HG03571 (cell line): Measurements from ENCODE around the gene CRYZ.

Source experiments
- ATAC-seq: cut with Tn5 transposase; IDR thresholded peaks from one replicate; pipeline ENCODE4 v1.9.1; 2021; ENCODE audit not compliant: unreplicated experiment

CRYZ gene

DNA sequence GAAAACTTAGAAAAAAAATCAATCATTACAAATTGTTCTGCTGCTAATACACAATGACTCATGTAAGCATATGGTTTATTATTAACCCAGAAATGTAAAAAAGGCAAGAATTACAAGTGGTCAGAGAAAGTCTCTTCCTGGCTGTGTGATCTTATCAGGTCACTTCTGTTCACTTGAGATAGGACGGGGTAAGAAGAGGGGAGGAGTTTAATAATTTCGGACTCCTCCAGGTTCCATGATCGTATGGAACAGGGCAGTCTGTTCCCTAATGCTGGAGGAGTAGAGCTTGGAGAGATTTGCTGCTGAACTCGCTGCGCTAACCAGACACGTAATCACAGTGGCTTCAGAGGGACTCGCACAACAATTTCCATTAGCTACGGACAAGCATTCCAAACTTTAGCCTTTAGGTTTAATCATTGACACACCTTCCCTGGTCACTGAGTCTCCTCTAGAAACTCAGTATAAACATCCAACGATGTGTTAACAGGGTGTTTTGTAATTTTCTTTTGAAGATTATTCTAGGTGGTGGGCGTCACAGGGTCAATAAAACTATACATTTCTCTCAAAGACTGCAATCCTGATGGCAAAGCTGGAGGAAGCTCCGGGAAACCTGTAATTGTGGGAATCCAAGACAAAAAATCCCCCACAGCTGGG is 1.3 kb downstream of the CRYZ start:
- ATAC-seq: peak; percentile 42

DNA sequence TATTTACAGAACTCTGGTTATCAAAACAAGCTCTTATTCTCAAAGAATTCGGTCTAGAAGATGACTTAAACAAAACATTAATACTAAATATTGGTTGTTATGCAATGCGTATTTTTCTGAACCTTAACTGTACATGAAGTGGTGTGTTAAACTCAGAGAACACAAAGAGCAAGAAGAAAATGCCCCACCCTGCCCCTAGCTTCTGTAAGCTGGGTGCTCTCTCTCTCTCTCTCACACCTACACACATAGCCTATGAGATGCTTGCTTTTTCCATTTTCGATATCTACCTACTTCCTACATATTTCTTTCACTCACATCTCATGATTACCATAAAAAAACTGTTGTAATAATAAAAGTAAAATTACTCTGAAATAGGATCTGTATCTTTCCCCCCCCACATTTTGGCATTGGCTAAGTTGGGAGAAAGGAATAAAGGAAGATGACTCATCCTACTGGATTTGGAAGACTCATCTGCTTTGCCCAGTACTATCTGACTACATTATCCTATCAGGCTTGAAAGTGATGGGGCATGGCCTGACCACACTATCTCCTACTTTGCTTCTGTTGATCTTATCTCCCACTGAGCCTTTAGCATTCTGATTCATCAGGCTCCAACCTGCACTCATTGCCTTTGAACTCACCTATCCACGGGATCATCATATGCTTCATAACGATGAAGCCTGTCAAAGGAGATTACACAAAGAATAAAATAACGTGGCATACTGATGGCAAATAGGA is 2.9 kb downstream of the CRYZ start:
- ATAC-seq: no peak

DNA sequence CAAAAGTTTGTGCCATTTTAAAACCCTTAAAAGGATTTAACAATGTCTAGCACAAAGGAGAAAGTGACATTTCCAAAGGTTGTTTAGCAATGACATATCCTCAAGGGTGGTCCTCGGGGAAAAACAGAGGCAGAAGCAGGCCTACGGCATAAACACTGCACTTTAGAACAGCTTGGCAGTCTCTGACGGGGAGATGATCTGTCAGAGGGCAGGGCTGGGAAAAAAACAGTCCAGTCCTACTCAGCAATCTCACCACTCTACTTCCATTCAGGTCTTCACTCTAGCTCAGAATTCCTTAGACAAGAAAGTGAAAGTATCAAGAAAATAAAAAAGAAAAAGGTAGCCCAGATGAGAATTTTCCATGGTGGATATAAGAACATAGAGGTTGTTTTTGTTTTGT is 4.1 kb downstream of the CRYZ start:
- ATAC-seq: no peak

DNA sequence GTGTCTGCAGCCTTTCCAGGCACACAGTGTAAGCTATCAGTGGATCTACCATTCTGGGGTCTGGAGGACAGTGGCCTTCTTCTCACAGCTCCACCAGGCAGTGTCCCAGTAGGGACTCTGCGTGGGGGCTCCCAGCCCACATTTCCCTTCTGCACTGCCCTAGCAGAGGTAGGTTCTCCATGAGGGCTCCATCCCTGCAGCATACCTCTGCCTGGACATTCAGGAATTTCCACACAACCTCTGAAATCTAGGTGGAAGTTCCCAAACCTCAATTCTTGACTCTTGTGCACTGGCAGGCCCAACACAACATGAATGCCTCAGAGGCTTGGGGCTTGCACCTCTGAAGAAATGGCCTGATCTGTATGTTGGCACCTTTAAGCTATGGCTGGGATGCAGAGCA is 6.8 kb downstream of the CRYZ start:
- no peak for ATAC-seq

DNA sequence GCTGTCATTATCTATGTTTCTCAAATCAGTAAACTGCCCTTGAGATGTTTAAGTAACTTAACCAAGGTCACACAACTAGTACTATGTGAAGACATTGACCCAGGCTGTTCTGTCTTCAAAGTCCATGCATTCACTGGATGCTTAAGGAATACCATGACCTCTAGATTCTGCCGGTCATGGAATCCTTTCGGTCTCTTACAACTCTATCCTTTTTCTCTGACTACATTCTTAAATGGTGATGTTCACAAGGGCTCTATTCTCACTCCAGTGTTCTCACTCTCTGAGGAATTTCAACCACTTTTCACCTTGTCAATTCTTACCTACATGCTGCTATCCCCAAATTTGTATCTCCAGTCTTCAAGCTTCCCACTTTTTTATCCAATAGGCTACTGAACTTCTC is 15.2 kb downstream of the CRYZ start:
- ATAC-seq: no peak

DNA sequence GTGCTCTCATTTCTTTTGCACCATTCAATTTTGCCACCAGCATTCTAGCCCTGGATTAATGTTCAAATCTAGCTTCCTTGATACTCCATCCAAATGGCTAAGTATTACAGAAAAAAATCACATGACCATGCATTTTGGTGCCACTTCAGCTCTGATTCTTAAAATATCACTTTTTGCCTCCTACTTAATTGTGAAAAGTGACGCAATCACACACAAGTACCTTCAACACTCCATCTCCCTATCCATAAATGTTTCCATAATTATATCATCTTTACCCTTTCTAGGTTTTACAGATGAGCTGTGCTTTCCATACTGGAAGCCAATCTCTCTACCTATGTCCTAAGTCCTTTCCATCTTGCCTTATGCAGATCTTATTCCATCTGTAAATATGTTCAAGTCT is 16.0 kb downstream of the CRYZ start:
- ATAC-seq: no peak

DNA sequence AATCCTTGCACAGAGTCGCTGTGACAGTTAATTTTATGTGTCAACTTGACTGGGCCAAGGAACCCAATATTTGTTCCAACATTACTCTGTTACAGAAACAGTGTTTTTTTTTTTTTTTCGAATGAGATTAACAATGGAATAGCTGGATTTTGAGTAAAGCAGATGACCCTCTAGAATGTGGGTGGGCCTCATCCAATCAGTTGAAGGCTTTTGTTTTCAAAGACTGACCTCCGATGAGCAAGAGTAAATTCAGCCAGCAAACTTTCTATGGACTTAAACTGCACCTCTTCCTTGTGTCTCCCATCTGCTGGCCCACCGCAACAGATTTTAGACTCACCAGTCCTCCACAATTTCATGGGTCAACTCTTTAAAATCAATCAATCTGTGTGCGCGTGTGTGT is 17.0 kb downstream of the CRYZ start:
- ATAC-seq: no peak

DNA sequence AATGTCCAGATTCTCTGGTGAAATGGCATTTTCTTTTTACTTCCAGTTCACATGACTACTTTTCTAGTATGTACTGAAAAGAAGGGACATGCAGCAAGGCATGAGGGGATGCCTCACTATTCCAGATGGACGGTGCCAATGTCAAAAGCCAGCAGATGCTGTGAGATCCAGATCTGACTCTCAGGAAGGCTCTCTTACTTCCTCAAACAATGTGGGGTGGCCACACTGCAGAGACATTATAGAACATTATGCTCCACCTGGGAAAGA is 17.7 kb downstream of the CRYZ start:
- ATAC-seq: no peak

DNA sequence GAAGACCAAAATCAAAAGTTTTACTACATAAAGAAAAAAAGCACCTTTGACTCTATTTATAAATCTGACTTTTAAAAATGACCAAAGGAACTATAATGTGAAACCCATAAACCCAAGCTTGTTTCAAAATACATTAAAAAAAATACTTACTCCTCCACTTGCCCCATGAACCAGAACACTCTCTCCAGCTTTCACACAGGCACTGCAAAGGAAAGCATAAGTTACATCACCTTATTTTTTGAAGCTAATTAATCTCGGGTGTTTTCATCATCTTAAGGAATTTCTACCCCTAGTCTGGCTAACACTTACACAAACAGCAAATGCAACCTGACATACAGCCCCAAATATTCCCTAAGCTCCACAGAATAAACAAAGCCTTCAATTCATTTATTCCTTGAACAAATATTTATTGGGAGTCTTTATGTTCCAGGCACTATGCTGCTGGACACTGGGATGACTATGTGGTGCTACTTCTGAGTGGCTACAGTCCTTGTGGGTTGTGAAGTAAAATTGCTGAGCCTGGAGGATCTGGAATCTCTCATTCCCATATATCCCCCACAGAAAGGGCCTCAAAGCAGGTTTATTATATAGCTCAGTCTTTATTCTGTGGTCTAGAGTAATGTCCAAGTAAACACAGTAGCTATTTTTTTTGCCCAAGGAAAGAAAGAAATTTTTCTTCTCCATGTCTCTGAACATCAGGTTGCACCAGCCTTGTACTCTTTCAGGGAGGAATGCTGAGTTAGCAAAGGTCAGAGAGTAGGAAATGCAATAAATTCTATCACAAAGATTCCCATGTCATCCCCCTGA is 18.2 kb downstream of the CRYZ start:
- peak; percentile 68 for ATAC-seq

DNA sequence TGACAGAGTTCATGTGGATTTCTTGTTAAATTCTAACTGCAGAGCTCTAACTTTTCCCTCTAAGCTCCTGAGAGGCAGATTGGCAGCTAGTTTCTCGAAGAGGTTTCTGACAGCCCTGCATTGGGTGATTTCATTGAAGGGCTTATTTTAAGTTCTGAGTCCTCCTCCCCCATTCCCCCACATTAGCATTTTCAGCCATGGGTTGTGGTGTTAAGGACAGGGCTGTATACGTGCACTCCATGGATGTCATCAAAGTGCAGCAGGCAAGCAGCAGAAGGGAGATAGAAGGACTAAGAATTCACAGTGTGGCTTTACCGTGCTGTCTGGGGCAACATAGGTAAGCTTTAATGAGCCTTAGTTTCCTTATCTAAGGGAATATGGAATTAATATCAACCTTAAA is 19.0 kb downstream of the CRYZ start:
- ATAC-seq: no peak

DNA sequence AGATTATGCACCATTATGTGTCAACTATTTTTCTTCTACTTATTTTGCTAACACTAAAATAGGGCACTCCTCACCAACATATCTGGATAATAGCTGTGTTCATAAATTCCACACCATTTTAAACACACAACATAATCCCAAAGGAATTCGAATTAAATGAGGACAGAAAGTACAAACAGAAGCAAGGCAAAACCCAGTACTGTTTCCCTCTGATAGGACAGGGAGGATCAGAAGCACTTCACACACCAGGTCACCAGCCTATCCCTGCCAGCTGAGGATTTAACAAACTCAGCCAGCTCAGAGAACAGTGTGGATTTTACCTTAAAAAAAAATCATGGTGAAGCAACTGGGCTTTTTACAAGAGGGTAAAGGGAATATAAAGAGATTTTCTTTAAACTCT is 20.0 kb downstream of the CRYZ start:
- no peak for ATAC-seq

DNA sequence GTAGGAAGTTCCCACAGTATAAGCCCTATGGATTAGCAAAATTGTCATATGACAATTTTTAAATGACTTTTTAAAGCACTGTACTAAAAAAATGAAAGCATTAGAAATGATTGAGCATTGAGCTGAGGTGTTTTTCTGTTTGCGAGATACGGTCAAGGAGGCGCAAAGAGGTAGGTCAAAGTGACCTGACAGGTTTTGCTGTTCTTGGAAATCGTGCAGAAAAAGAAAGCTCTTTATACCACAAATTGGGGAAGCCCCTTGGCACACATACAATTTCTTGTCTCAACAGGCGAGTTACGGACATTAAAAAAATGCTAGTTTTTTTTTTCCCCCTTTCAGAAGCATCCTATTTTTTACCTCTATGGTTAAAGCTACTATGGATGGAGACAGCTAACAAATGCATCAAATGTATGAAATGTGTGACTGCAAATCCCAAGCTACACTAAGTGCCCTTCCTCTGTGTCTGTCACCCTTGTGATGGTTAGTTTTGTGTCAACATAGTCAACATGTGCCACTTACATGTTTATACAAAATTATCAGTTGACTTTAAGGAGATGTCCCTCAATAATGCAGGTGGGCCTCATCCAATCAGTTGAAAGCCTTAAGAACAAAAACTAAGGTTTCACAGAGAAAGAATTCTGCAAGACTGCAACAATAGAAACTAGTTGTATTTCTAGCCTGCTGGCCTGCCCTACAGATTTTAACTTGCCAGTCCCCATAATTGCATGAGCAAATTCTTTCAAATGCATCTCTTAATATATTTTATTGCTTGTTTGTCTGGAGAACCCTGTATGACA is 29.3 kb downstream of the CRYZ start:
- ATAC-seq: no peak

DNA sequence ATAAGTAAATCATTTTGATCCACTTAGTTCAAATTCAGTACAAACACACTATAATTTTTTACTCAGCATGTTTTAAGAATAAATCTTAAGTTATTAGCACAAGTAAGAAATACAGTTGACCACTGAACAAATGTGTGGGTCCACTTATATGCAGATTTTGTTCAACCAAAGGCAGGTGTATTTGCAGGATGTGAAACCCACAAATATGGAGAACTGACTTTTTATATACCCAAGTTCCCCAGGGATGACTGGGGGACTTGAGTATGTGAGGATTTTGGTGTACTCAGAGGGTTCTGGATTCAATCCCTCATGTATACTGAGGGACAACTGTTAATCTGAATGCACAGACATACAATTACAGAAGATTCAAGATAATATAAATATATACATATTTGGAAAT is 33.5 kb downstream of the CRYZ start:
- ATAC-seq: no peak

DNA sequence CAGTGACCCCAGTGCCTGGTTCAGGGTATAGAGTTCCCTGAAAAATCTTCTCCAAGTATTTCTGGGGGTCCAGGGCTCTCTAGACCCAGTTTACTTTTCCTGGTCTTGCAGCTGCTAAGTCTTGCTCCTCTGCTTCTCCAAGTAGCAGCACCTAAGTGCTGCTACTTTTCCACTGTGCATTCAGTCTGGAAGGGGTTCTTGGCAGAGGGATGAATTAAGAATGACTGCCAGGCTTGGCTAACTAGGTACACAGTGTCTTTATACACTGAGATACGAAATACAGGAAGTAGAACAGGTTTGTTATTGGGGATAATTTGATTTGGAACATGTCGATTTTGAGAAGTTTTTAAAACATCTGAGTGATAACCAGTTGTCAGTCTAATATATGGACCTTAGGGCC is 35.0 kb downstream of the CRYZ start:
- ATAC-seq: no peak

DNA sequence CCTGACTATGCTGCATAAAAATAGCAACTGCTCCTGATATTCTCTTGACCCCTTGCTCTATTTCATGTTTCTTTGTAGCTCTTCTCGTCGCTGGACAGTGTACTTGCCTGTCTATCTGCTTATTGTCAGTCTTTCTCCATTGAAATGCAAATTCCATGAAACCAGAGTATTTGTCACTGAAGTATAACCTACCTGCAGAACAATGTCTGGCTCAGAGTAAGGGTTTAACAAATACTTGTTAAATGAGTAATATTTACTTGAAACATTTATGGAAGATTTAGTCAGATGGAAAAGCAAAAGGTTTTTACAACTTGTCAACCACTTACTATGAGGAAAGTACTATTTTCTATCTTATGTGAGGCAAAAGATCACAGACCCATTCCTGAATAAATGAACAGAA is 39.4 kb downstream of the CRYZ start:
- no peak for ATAC-seq

DNA sequence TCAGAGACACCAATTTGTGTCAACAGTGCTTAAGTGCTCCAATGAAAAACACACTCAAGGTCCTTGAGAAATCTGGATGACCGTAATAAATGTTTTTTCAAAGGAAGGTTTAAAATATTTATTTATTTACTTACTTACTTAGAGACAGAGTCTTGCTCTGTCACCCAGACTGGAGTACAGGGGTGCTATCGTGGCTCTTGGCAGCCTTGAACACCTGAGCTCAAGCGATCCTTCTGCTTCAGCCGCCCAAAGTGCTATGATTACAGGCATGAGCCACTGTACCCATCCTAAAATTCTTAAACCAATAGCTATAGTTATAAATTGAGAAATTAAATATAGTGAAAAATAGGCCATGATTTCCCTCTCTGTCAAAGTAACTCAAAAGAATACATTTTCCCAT is 41.9 kb downstream of the CRYZ start:
- no peak for ATAC-seq

DNA sequence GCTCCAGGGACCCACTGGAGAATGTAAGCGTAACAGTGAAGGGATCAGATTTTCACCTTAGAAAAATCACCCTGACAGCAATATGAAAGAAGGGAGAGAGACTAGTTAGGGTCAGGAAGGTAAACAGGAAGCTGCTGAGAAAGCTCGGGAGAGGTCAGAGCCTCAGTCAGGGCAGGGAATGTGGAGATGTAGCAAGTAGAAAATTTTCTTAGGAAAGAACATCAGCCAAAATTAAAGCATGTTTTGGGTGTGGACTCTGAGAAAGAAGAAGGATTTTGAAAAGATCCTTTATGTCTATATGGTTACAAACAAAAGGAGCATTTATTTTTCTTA is 42.5 kb downstream of the CRYZ start:
- no peak for ATAC-seq

DNA sequence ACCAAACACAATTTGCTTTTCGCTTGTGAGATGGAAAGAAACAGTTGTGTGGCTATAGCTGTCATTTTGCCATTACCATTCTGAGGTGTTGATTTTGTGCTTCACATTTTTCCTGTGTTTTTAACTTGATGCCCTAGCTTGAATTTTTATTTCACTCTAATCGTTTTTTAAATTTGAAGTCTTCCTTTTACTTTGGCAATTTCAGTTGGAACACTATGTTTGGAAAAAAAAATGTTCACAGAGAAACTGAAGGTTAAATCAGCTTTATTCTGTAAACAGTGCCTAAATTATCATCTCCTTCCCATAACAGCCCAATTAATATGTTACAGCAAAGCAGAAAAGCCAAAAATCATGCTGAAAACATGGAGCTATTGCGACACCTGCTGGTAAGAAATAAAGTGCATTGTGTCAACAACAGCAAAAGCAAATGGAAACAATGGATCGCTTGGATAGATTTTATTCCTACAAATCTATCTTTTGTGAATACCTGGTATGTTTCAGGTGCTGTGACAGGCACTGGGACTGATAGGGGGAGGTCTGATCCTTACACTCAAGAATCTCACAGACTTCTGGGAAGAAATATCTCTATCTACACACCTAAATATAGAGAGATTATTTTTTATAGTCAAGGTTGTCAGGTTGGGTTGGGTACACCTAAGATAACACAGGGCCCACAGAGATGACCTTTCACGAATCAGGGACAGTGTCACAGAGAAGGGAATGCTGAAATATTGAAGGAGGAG is 43.1 kb downstream of the CRYZ start:
- ATAC-seq: peak; percentile 59

DNA sequence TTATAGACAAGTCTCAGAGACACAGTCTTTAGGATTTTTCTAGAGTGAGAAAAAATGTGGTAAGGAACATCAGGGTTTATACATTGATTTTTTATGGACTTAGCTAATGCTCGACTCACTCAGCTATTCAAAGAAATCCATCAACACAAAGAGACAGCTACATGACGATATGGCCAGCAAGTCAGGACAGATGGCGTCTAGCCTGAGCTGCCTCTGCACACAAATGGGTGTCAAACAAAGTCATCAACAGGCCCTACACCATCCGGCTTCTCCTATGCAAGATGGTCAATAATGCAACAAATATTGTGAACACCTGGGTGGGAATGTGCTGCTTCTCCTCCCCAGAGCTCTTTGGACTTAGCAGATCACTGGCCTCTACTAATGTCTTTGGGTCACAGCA is 45.9 kb downstream of the CRYZ start:
- ATAC-seq: no peak

DNA sequence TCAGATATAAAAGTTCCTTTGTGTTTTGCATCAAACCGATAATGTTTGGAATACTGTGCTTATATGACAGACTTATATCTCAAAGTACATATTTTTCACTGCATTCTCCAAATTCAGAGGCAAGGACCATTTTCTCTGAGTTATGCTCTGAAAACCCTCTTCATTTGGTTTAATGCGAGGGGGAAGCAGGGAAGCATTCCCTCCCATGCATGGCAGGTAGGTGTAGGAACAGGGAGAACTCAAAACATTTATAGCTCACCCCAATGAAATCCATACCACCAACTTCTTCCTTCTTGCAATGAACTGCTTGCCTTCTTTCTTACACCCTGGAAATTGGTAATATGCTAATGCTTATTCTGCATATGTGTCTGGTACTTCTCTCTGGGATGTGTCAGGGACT is 48.5 kb downstream of the CRYZ start:
- ATAC-seq: no peak

DNA sequence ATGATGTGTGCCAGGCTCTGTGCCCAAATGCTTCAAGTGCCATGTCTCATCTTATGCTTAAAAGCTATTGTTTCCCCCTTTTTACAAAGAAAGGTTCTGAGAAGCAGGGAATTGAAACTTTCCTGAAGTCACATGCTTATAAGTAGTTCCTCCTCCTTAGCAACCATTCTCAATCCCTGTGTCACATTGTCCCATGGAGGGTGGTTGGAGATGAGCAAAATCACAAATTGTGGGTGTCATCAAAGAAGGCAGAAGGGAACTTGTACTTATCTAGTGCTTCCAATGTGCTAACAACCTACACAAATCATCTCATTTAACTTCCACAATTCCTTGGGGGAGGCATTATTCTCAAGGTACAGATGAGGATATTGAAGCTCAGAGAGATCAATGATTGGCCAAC is 49.2 kb downstream of the CRYZ start:
- no peak for ATAC-seq
